ENCODE measurements around the gene BMF.
A peak's percentile ranks its signal among the peaks of the same experiment; 100 is the strongest.

BMF gene

DNA sequence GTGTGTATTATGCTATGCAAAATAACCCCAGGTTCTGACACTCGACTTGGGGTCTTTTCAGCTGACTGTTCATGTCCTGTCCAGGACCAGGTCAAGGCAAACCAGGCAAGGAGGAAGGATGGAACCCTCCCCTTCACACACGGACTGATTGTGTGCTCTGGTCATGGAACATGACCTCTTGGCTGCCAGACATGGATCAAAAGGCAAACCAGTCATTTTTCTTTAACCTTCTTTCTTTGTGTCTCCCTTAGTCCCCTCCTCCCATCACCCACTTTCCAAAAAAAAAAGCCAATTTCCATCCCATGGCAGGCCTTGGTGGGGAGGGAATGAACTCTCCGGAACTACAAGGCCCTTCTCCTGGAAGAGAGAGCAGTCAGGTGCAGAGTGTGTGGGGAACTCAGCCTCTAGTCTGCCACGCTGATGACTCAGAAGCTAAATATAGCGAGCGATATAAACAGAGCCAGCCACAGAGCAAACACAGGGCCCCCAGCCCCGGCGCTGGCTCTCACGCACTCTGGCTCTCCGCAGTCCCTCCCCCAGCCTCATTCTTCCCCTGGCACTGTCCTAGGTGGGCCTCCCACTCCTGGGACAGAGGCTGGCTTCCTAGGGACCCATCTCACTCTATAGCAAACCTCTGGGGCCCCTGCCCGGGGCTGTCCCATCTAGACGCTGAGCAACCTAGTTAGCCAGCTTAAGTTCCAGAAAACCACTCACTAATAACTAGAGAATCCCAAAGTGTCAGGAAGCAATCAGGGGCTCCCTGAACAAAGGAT is 10.0 kb downstream of the BMF start:
- DNase-seq (ENCODE audit: low read depth), result peak; percentile 63
- TF ChIP-seq, protein P1, sequence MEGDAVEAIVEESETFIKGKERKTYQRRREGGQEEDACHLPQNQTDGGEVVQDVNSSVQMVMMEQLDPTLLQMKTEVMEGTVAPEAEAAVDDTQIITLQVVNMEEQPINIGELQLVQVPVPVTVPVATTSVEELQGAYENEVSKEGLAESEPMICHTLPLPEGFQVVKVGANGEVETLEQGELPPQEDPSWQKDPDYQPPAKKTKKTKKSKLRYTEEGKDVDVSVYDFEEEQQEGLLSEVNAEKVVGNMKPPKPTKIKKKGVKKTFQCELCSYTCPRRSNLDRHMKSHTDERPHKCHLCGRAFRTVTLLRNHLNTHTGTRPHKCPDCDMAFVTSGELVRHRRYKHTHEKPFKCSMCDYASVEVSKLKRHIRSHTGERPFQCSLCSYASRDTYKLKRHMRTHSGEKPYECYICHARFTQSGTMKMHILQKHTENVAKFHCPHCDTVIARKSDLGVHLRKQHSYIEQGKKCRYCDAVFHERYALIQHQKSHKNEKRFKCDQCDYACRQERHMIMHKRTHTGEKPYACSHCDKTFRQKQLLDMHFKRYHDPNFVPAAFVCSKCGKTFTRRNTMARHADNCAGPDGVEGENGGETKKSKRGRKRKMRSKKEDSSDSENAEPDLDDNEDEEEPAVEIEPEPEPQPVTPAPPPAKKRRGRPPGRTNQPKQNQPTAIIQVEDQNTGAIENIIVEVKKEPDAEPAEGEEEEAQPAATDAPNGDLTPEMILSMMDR (IDR thresholded peaks at IDR 0.05; ENCODE audit: control insufficient read depth, extremely low read depth, insufficient read depth), result no peak
- no peak overlapping the region for H3K4me3 ChIP-seq (ENCODE audit: low read depth, low read length)

DNA sequence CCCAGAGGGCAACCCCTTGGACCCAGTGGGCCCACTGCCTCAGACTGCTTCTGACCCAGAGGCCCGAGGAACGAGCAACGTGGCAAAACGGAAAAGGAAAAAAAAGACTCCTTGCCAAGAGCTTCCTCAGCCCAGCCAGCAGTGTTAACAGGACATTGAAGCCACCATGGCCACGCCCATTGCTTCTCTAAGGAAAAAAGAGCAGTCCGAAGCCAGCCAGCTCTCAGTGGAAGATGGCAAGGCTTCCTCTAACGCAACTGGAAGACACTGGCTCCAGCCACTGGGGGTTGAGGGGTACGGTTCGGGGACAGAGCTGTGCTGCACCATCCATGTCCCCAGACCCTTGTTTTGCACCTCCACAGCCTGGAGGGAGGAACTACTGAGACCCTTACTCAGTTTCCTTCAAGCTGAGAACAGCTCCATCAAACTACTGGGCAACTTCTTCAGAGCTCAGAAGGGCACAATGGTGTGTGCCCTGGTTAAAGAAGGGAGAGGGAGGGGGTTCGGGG is 10.7 kb downstream of the BMF start:
- no peak overlapping the region for H3K4me3 ChIP-seq (ENCODE audit: low read depth, low read length)
- TF ChIP-seq, protein P1 (IDR thresholded peaks at IDR 0.05; ENCODE audit: control insufficient read depth, extremely low read depth, insufficient read depth), result no peak
- DNase-seq (ENCODE audit: low read depth), result no peak

DNA sequence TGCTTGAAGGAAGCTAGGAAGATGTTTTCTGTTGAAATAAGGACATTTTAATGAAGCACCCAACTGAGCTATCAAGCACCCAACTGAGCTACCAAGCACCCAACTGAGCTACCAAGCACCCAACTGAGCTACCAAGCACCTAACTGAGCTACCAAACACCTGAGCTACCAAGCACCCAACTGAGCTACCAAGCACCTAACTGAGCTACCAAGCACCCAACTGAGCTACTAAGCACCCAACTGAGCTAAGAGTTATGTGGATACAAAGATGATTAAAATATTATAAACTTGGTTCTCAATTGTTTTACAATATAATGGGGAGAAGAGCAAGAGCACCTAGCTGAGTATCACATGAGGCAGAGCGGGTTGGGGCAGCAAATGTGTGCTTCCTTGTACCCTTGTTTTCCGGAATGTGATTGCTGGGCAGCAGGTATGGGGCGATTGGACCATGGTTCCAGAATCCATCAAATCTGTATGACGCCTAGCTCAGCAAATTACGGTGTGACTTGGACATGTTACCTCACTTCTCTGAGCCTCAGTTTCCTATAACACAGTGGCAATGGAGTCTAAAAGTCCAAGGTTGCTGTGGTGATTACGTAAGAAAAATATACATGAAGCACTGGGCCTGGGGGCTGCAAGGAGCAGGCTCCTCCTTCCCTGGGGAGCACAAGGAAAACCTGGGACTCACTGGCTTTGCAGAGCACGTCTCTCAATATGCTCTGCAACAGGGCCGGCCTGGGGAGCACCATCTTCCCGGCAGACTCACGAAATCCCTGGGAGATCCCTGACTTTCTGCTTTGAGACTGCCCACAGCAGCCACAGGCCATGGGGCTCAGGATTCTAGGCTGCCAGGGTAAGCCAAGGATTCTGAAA is 11.3 kb downstream of the BMF start:
- no peak for DNase-seq (ENCODE audit: low read depth)
- no peak overlapping the region for H3K4me3 ChIP-seq (ENCODE audit: low read depth, low read length)
- TF ChIP-seq, protein P1 (IDR thresholded peaks at IDR 0.05; ENCODE audit: control insufficient read depth, extremely low read depth, insufficient read depth), result no peak

DNA sequence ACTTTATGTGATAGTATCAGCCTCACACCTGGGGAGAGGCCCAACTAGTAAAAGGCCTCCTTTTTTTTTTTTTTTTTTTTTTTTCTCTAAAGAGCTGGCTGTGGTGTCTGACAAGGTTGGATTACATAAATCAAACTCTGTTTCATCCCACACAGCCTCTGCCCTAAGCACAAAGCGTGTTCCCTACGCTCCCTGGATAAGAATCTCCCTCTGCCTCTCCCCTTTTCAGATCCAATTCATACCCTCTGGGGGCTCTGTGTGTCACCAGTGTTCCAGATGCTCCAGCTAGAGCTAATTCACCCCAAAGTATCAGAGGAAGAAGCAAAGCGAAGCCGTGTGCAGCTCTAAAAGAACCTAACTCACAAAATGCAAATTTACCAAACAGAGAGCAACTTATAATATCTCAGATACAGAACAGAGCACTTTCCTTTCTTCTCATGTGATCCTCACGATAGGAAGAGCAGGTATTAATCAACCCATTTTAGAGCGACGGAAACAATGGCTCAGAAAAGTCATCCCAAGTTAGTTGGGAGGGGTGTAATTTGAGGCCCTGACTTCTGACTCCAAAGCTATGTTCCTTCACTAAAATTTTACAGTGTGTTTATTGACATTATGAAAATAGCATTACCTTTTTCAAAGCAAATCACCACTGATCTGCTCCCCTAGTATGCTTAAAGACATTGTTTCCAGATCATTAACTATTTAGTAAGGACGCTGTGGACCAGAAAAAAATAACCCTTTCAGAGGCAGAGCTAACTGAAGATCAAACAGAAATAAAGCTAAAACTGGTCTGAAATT is 12.4 kb downstream of the BMF start:
- TF ChIP-seq, protein P1 (IDR thresholded peaks at IDR 0.05; ENCODE audit: control insufficient read depth, extremely low read depth, insufficient read depth), result no peak
- no peak overlapping the region for H3K4me3 ChIP-seq (ENCODE audit: low read depth, low read length)
- no peak for DNase-seq (ENCODE audit: low read depth)

DNA sequence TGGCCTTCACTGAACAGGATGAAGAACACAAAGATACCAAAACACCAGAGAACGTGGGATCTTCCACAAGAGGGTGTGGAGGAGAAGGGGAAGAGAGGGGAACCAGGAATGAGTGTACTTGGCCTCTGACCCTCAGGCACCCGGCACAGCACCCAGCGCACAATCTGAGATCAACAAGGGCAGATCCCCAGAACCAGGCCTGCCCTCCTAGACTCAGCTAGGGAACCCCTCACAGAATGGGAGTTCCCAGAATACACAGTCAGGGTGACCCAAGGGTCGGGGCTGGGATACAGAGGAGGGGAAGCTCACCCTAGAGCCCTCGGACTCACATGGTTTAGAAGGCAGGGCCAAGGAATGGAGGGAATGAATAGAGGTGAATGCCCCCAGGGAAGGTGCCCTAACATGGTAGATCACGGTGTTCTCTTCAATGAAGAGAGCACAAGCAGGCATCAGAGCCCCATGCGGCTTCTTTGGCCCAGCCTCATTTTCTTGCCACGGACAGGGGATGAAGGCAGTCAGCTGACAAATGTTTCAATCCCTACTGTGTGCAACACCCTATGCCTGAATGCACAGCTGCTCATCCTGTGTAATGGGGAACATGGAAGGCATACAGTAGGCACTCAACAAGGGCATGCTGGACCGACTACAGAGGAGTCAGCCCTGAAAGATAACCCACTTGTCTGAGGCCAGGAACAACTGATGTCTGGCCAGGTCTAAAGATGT is 13.1 kb downstream of the BMF start:
- no peak overlapping the region for H3K4me3 ChIP-seq (ENCODE audit: low read depth, low read length)
- DNase-seq (ENCODE audit: low read depth), result no peak
- TF ChIP-seq, protein P1 (IDR thresholded peaks at IDR 0.05; ENCODE audit: control insufficient read depth, extremely low read depth, insufficient read depth), result no peak

DNA sequence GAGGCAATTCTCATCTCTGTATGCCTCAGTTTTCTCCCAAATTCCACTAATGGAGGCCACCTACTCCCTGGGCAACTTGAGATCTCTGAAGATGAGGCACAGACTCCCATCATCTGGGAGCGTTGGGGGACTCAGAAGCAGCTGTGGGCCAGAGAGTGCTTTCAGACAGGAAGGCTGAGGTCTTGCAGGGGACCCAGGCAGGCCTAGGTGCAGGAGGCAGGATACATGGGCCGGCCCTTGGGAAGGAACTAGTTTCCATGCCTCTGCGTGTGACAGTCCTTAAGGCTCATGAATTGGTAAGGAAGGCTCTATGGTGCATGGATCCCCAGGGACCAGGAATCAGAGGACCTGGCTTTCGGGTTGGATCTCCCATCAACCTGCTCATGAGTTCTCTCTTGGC is 14.5 kb downstream of the BMF start:
- DNase-seq (ENCODE audit: low read depth), result no peak
- H3K4me3 ChIP-seq (ENCODE audit: low read depth, low read length), result no peak overlapping the region
- TF ChIP-seq, protein P1 (IDR thresholded peaks at IDR 0.05; ENCODE audit: control insufficient read depth, extremely low read depth, insufficient read depth), result no peak
